ENCODE measurements around the gene RAC2.
A peak's percentile ranks its signal among the peaks of the same experiment; 100 is the strongest.

DNA sequence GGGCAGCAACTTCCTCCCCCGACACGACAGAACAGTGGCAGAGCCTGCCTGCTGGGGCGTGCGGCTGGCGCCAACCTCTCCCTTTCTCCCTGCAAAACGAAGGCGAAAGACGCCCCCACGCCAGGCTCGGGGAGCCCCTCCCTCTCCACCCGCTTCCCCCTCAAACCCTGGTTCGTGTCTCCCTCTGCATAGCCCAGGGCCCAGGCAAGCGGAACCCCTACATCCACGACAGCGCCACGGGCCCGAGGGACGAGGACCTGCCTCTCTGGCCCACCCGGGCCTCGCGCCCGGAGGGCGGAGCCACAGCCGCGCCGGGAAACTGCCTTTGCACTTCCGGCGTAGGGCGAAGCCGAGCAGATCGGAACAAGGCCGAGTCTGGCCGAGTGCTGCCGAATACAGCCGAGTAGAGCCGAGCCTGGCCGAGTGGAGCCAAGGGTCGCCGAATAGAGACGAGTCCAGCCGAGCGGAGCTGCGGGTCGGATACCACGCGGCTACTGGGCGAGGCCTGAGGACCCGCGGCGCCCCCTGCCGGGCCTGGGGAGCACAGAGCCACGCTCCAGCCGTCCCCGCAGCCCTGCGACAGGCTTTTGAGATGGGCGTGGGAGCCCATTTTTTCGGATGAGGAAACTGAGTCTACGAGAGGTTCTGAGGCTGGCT, 44.8 kb downstream of the RAC2 start:
- TF ChIP-seq, protein P1, sequence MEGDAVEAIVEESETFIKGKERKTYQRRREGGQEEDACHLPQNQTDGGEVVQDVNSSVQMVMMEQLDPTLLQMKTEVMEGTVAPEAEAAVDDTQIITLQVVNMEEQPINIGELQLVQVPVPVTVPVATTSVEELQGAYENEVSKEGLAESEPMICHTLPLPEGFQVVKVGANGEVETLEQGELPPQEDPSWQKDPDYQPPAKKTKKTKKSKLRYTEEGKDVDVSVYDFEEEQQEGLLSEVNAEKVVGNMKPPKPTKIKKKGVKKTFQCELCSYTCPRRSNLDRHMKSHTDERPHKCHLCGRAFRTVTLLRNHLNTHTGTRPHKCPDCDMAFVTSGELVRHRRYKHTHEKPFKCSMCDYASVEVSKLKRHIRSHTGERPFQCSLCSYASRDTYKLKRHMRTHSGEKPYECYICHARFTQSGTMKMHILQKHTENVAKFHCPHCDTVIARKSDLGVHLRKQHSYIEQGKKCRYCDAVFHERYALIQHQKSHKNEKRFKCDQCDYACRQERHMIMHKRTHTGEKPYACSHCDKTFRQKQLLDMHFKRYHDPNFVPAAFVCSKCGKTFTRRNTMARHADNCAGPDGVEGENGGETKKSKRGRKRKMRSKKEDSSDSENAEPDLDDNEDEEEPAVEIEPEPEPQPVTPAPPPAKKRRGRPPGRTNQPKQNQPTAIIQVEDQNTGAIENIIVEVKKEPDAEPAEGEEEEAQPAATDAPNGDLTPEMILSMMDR (IDR thresholded peaks at IDR 0.05): peak; percentile 91 to 98 (median 97)
- TF ChIP-seq POLR2AphosphoS5 (IDR thresholded peaks at IDR 0.05): peak; percentile 97 to 99

All from esophagus muscularis mucosa (tissue), 3 donors.